ENCODE data around the gene ITPKA.

- TF ChIP-seq CTCF (IDR thresholded peaks at IDR 0.05) (no peak), POLR2A (IDR thresholded peaks at IDR 0.05) (no peak)
Measured at GRCh38 chr15:41530363-41530956, 36.8 kb downstream of the ITPKA start.

Measured in body of pancreas (tissue), 4 donors.